Fibroblast of lung (primary cell): Measurements from ENCODE around the gene SPATA46. TPM values are rescaled to one million over a fixed set of nuclear protein-coding genes. Genes with fewer than 3 reads are reported as not detected.

Experiments
- DNase-seq, 2 donors: peaks; one replicate each; pipeline versions ENCODE4 v3.0.0 to v3.0.0-alpha.2; 2010; ENCODE audit warnings: low read depth in 2 of 2
- H2AFZ ChIP-seq: 2 replicates; pipeline ENCODE4 v1.5.1; 2012; ENCODE audit warnings: low read length, control low read depth, inconsistent platforms
- H3K27ac ChIP-seq: 2 replicates; pipeline ENCODE4 v1.5.1; 2011; ENCODE audit warnings: low read length, control low read depth; ENCODE audit not compliant: insufficient read depth
- H3K27me3 ChIP-seq: 2 replicates; pipeline ENCODE4 v1.5.1; 2011; ENCODE audit warnings: mild to moderate bottlenecking, low read length; ENCODE audit not compliant: control insufficient read depth, insufficient read depth
- H3K36me3 ChIP-seq: 2 replicates; pipeline ENCODE4 v1.5.1; 2011; ENCODE audit warnings: low read length; ENCODE audit not compliant: control insufficient read depth, insufficient read depth
- H3K4me1 ChIP-seq: 2 replicates; pipeline ENCODE4 v1.5.1; 2011; ENCODE audit warnings: low read length; ENCODE audit not compliant: control insufficient read depth, insufficient read depth; ENCODE audit errors: extremely low read depth
- H3K4me2 ChIP-seq: 2 replicates; pipeline ENCODE4 v1.5.1; 2011; ENCODE audit warnings: low read length, control low read depth; ENCODE audit not compliant: insufficient read depth; ENCODE audit errors: extremely low read depth
- H3K4me3 ChIP-seq, 4 experiments: fragments of 200-600 bp in 1 of 4; sonication (generic) in 1 of 4; replicated peaks in 1 of 4; 2 replicates each; pipeline ENCODE4 v1.5.1; 2011 to 2016; ENCODE audit warnings: low read length in 4 of 4, low read depth in 3 of 4, mild to moderate bottlenecking in 3 of 4, control low read depth in 2 of 4, inconsistent platforms in 1 of 4, mixed read lengths in 1 of 4; ENCODE audit not compliant: insufficient read depth in 1 of 4; ENCODE audit errors: control extremely low read depth in 1 of 4
- H3K79me2 ChIP-seq: 2 replicates; pipeline ENCODE4 v1.5.1; 2012; ENCODE audit warnings: mild to moderate bottlenecking, low read length, inconsistent platforms; ENCODE audit not compliant: control insufficient read depth, insufficient read depth
- H3K9ac ChIP-seq: 2 replicates; pipeline ENCODE4 v1.5.1; 2011; ENCODE audit warnings: mild to moderate bottlenecking, low read length, control low read depth; ENCODE audit not compliant: insufficient read depth
- H3K9me3 ChIP-seq: 2 replicates; pipeline ENCODE4 v1.5.1; 2012; ENCODE audit warnings: low read depth, low read length; ENCODE audit not compliant: control insufficient read depth, insufficient read depth
- H4K20me1 ChIP-seq: 2 replicates; pipeline ENCODE4 v1.5.1; 2011; ENCODE audit warnings: low read length; ENCODE audit not compliant: control insufficient read depth, insufficient read depth; ENCODE audit errors: extremely low read depth
- EZH2 ChIP-seq: IDR thresholded peaks from 2 replicates; pipeline ENCODE4 v1.5.1; 2012; ENCODE audit warnings: low read length, control low read depth, mild to moderate bottlenecking; ENCODE audit errors: missing control alignments
- polyA plus RNA-seq, 2 donors: library from polyadenylated mRNA; depleted of rRNA in 1 of 2; stranded (reverse) in 1 of 2; unstranded in 1 of 2; fragments of >200 nt; gene quantifications; 2 replicates each; pipeline ENCODE4 v1.2.1, GENCODE V29; 2011 to 2012; ENCODE audit warnings: missing spikeins in 1 of 2
- total RNA-seq: library from RNA; depleted of rRNA; stranded (reverse); fragments of >200 nt; gene quantifications from 2 replicates; pipeline ENCODE4 v1.2.1, GENCODE V29; 2014
- TF ChIP-seq, protein P1 (sequence below), 2 donors: IDR thresholded peaks in 1 of 2; conservative IDR thresholded peaks in 1 of 2; 1 replicate in 1 of 2; 2 replicates in 1 of 2; pipeline ENCODE4 v1.5.1; 2011 to 2012; ENCODE audit warnings: low read length in 2 of 2, control low read depth in 1 of 2, inconsistent platforms in 1 of 2, low read depth in 1 of 2, mild to moderate bottlenecking in 1 of 2

Gene SPATA46
- total and polyA plus RNA-seq, 2 donors (not counting 1 experiment from before 2014, with no cell fraction given): not detected

DNA sequence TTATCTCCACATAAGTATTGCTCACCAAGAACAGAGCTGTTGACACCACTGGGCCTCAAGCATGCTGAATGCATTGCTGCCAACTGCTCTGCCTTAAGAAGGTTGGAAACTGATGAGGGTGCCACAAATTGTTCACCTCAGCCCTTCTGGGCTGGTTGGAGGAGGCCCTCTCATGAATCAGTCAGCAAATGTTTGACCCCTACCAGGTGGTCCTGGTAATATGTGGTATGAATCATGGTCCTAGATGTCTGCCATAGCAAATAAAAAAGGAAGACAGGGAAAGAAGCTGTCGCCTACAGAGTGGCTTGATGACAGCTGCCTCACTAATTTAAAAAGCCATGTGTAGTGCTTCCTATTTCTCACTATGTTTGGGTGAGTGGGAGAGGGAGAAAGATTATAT, 12.2 kb downstream of the SPATA46 start:
- H3K9ac ChIP-seq: no peak overlapping the region
- H3K79me2 ChIP-seq: no peaks in the 10 kb centered on the region
- no peaks in the 10 kb centered on the region for H3K9me3 ChIP-seq
- H3K4me1 ChIP-seq: no peaks in the 10 kb centered on the region
- peaks cover 2% of the 10 kb centered on the region for H3K27me3 ChIP-seq
- H3K36me3 ChIP-seq: no peaks in the 10 kb centered on the region
- DNase-seq: peak in 1 of 2 donors; percentile 48
- TF ChIP-seq EZH2: no peak
- TF ChIP-seq, protein P1, sequence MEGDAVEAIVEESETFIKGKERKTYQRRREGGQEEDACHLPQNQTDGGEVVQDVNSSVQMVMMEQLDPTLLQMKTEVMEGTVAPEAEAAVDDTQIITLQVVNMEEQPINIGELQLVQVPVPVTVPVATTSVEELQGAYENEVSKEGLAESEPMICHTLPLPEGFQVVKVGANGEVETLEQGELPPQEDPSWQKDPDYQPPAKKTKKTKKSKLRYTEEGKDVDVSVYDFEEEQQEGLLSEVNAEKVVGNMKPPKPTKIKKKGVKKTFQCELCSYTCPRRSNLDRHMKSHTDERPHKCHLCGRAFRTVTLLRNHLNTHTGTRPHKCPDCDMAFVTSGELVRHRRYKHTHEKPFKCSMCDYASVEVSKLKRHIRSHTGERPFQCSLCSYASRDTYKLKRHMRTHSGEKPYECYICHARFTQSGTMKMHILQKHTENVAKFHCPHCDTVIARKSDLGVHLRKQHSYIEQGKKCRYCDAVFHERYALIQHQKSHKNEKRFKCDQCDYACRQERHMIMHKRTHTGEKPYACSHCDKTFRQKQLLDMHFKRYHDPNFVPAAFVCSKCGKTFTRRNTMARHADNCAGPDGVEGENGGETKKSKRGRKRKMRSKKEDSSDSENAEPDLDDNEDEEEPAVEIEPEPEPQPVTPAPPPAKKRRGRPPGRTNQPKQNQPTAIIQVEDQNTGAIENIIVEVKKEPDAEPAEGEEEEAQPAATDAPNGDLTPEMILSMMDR (conservative IDR thresholded peaks at IDR 0.05 in 1 of 2, IDR thresholded peaks at IDR 0.05 in 1 of 2; ENCODE audit: low read depth in 1 of 2, low read length in 2 of 2): no peak
- no peak overlapping the region for H3K27ac ChIP-seq
- no peak overlapping the region for H3K4me3 ChIP-seq
- H2AFZ ChIP-seq: no peak overlapping the region
- no peak overlapping the region for H3K4me2 ChIP-seq
- H4K20me1 ChIP-seq: no peaks in the 10 kb centered on the region

DNA sequence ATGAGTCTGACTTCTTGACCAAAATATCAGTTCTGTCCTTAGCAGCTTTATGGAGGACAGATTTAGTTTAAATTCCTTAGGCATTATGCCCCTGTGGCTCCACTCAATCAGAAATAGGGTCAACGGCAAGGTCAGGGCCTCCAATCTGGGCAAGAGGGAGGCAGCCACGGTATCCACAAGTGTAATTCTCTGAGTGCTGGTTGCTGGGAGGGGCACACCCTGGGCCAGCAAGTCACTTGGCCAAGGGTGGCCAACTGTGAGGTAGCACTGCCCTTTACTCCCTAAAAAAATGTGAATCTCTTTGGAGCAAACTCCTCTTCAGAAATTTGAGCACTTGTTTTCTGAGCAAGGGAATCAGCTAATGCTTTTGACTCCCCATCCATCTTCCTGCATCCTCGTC, 12.8 kb downstream of the SPATA46 start:
- H2AFZ ChIP-seq: no peak overlapping the region
- H3K9me3 ChIP-seq: no peaks in the 10 kb centered on the region
- no peak overlapping the region for H3K4me3 ChIP-seq
- DNase-seq: no peak
- H3K4me2 ChIP-seq: no peak overlapping the region
- TF ChIP-seq, protein P1 (conservative IDR thresholded peaks at IDR 0.05 in 1 of 2, IDR thresholded peaks at IDR 0.05 in 1 of 2; ENCODE audit: low read depth in 1 of 2, low read length in 2 of 2): no peak
- no peak for TF ChIP-seq EZH2
- peaks cover 2% of the 10 kb centered on the region for H3K27me3 ChIP-seq
- no peaks in the 10 kb centered on the region for H3K4me1 ChIP-seq
- no peaks in the 10 kb centered on the region for H3K79me2 ChIP-seq
- H4K20me1 ChIP-seq: no peaks in the 10 kb centered on the region
- no peaks in the 10 kb centered on the region for H3K36me3 ChIP-seq
- H3K9ac ChIP-seq: no peak overlapping the region
- H3K27ac ChIP-seq: no peak overlapping the region

DNA sequence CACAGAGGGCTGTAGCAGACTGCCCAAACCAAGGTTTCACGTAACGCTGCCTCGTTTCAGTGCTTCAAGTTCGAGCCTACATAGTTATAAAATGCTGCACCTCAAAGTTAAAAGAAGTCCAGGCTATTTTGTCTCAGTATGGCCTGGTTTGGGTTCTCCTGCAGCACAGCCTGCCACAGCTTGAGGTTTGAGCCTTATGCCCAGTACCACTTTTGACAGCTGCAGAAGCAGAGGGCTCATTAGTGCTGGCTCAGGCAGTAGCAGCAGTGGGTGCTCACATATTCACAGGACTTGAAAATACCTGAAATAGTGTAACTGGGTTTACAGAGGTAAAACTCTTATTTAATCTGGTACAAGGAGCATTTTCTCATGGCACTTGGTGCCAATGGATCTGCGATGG, 15.3 kb downstream of the SPATA46 start:
- Histone ChIP-seq H3K79me2 (no peaks in the 10 kb centered on the region), H3K4me3 (no peak overlapping the region), H3K36me3 (no peaks in the 10 kb centered on the region), H3K9me3 (no peaks in the 10 kb centered on the region), H4K20me1 (no peaks in the 10 kb centered on the region), H3K27me3 (peaks cover 2% of the 10 kb centered on the region), H3K9ac (no peak overlapping the region), H3K4me2 (no peak overlapping the region), H3K27ac (no peak overlapping the region), H3K4me1 (no peaks in the 10 kb centered on the region), H2AFZ (no peak overlapping the region)
- TF ChIP-seq, protein P1 (conservative IDR thresholded peaks at IDR 0.05 in 1 of 2, IDR thresholded peaks at IDR 0.05 in 1 of 2; ENCODE audit: low read depth in 1 of 2, low read length in 2 of 2): no peak
- no peak for TF ChIP-seq EZH2
- DNase-seq: no peak
